Neutrophil (primary cell): ENCODE measurements around the gene UBALD1.
A peak's percentile ranks its signal among the peaks of the same experiment; 100 is the strongest.

Source experiments
- H3K27ac ChIP-seq: fragments of 200-600 bp; sonication (generic); 2 replicates; pipeline ENCODE4 v1.5.1; 2016; ENCODE audit warnings: mild to moderate bottlenecking, moderate library complexity
- H3K27me3 ChIP-seq: fragments of 200-600 bp; sonication (generic); 2 replicates; pipeline ENCODE4 v1.6.0; 2016; ENCODE audit warnings: mild to moderate bottlenecking
- H3K36me3 ChIP-seq: fragments of 200-600 bp; sonication (generic); 2 replicates; pipeline ENCODE4 v1.5.1; 2017
- H3K4me1 ChIP-seq, 2 experiments: fragments of 200-600 bp in 1 of 2; sonication (generic) in 1 of 2; 1 replicate in 1 of 2; 2 replicates in 1 of 2; pipeline versions ENCODE4 v1.5.1 to v1.6.1; 2013 to 2016; ENCODE audit warnings: low read depth in 1 of 2, low read length in 1 of 2, mild to moderate bottlenecking in 1 of 2, moderate library complexity in 1 of 2; ENCODE audit not compliant: control insufficient read depth in 1 of 2, insufficient read depth in 1 of 2
- H3K4me3 ChIP-seq, 2 experiments: fragments of 200-600 bp in 1 of 2; sonication (generic) in 1 of 2; 1 replicate in 1 of 2; 2 replicates in 1 of 2; pipeline ENCODE4 v1.5.1; 2013 to 2016; ENCODE audit warnings: low read depth in 1 of 2, low read length in 1 of 2, mild to moderate bottlenecking in 1 of 2, moderate library complexity in 1 of 2
- H3K9me3 ChIP-seq: fragments of 200-600 bp; sonication (generic); 2 replicates; pipeline ENCODE4 v1.5.1; 2016
- TF ChIP-seq, protein P1 (sequence below): fragments of 200-600 bp; sonication (generic); IDR thresholded peaks from 2 replicates; pipeline ENCODE4 v1.5.1; 2016; ENCODE audit warnings: antibody characterized with exemption

UBALD1 gene

DNA sequence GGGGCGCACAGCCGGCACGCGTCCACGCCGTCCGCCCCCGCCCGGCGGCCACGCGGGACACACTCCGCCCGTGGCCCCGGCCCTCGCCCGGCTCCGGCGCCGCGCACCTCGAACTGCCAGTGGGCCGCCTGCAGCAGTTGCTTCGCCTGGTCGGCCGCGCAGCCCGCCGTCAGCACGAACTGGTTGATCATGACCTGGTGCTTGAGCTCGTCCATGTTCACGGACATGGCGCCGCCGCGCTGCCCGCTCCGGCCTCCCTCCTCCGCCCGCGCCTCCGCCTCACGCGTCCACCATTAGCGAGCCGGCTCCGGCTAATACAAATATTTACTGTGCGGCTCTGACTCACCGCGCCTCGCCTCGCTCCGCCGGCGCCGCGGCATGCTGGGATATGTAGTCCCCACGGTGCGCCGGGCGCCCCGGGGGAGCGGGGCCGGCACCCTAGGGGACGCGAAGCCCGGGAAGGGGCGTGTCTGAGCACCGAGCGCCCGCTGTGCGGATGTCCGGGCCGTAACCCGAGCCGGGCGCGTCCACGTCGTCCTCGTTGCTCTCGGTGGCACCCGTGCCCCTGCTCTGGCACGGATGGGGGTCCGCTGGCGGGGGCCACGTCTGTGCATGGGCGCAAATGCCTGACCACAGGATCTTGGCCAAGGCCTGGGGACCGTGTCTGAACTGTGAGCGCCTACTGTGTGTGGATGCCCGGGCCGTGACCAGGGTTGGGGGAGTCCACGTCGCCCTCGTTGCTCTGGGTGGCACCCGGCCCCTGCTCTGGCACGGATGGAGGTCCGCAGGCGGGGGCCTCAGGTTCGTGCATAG, at the start of gene UBALD1:
Gene UBALD1 (minus strand): TSS at position 318 of the 813 bp plus-strand sequence. CDS start 91 bp downstream, at position 227.
- Histone ChIP-seq H3K4me3 (peak within 1 kb of the TSS; percentile 75 to 76), H3K27me3 (no peaks in the 10 kb centered on the region), H3K9me3 (no peaks in the 10 kb centered on the region), H3K27ac (peak within 1 kb of the TSS; percentile 93), H3K36me3 (peaks cover 9% of the 10 kb centered on the region), H3K4me1 (peaks cover 50 to 53% of the 10 kb centered on the region in 2 experiments)
- TF ChIP-seq, protein P1, sequence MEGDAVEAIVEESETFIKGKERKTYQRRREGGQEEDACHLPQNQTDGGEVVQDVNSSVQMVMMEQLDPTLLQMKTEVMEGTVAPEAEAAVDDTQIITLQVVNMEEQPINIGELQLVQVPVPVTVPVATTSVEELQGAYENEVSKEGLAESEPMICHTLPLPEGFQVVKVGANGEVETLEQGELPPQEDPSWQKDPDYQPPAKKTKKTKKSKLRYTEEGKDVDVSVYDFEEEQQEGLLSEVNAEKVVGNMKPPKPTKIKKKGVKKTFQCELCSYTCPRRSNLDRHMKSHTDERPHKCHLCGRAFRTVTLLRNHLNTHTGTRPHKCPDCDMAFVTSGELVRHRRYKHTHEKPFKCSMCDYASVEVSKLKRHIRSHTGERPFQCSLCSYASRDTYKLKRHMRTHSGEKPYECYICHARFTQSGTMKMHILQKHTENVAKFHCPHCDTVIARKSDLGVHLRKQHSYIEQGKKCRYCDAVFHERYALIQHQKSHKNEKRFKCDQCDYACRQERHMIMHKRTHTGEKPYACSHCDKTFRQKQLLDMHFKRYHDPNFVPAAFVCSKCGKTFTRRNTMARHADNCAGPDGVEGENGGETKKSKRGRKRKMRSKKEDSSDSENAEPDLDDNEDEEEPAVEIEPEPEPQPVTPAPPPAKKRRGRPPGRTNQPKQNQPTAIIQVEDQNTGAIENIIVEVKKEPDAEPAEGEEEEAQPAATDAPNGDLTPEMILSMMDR, result peak; percentile 41

DNA sequence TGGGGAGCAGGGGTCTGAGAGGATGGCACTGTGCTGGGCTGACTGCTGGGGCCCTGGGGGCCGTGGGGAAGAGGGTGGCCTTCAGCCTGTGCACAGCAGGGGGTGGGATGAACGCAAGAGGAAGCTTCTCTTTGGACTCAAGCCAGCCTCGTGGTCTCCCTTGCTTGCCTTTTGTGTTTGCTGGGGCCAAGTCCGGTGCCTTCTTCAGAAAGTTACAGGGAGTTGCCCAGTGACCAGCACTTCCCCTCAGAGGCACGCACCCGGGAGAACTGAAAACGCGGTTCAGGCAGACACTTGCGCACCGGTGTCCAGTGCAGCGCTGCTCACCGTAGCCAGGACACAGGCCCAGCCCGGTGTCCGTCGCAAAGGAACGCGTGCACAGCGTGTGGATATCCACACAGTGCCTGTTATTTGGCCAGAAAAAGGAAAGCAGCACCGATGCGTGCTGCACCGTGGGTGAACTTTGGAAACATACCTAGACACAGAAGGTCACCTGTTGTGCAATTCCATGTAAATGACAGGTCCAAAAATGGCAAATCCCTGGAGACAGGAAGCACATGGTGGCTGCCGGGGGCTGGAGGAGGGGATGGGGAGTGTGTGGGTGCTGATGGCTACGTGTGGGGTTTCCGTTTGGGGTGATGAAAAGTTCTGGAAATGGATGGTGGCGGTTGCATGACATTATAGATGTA, 49.2 kb upstream of the UBALD1 start:
- Histone ChIP-seq H3K27me3 (no peaks in the 10 kb centered on the region), H3K4me1 (peaks cover 40 to 47% of the 10 kb centered on the region in 2 experiments), H3K36me3 (peaks cover 84% of the 10 kb centered on the region), H3K27ac (peak overlapping the region; percentile 84), H3K9me3 (no peaks in the 10 kb centered on the region), H3K4me3 (peak overlapping the region; percentile 29 to 39)
- TF ChIP-seq, protein P1, result peak; percentile 29

DNA sequence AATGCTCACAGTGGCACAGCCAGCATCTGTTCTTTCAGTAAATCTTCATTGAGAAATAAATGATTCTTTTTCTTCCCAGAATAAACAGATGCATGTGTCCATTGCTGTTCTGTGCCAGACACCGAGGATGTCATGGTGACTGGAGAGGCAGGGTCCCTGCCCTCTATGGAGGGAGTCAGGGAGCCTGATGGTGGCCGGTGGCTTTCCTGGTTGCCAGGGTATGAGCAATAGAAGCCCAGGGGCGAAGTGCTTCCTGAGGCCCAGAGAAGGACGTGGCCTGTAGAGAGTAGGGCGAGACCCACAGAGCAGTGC, 48.7 kb upstream of the UBALD1 start:
- Histone ChIP-seq H3K27me3 (no peaks in the 10 kb centered on the region), H3K36me3 (peaks cover 84% of the 10 kb centered on the region), H3K4me3 (peak overlapping the region; percentile 29 to 39), H3K9me3 (no peaks in the 10 kb centered on the region), H3K27ac (peak overlapping the region; percentile 84), H3K4me1 (peaks cover 40 to 47% of the 10 kb centered on the region in 2 experiments)
- TF ChIP-seq, protein P1, result no peak

DNA sequence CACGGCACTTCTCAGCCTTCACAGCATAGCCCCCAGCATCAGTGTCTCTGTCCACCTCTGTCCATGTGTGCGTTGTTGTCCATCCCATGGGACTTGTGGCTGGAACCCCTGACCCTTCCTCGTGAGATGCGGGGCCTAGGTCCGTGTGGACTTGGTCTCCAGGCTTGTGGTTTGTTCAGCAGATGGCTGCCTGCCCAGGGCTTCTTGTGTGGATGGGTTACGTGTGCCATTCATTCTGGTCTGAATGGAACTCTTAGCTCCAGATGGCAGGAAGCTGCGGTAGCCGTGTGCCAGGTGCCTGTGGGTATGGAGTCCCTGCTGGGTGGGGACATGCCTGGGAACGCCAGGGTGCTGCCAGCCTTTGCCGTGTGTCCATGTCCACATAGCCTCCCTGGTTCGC, 47.0 kb upstream of the UBALD1 start:
- H3K36me3 ChIP-seq, result peaks cover 83% of the 10 kb centered on the region
- peaks cover 40 to 47% of the 10 kb centered on the region in 2 experiments for H3K4me1 ChIP-seq
- H3K4me3 ChIP-seq, result no peak overlapping the region
- TF ChIP-seq, protein P1, result no peak
- H3K27me3 ChIP-seq, result no peaks in the 10 kb centered on the region
- peak overlapping the region; percentile 42 for H3K27ac ChIP-seq
- no peaks in the 10 kb centered on the region for H3K9me3 ChIP-seq

DNA sequence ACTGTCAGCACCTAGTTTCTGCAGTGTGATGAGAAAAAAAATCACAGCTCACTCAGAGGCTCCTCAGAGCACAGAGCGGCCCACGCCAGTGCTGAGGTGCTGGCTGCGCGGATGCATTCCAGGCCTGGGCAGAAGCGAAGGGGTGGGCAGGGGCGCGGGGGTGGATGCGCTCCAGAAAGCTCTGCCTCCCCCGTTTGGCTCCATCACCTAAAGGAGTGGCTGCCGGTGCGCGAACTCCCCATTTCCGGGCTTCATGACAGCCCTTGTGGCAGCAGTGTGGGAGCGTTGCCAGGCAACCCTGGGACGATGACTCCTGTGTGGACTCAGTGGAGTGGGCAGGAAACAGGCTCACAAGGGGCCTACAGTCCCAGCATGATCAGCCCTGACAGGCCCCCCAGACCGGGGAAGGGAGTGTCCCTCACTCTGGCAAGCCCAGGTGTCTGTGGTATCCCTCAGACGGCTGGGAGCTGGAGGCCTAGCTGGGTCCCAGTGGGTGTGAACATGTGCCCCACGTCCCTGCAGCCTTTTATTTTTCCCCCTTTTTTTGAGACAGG, 45.8 kb upstream of the UBALD1 start:
- TF ChIP-seq, protein P1, result no peak
- Histone ChIP-seq H3K27ac (no peak overlapping the region), H3K9me3 (no peaks in the 10 kb centered on the region), H3K4me3 (no peak overlapping the region), H3K36me3 (peaks cover 83% of the 10 kb centered on the region), H3K27me3 (no peaks in the 10 kb centered on the region), H3K4me1 (peaks cover 32 to 40% of the 10 kb centered on the region in 2 experiments)
